HCT116 (cell line): ENCODE results near the gene PPP1R12B. TPM values are rescaled to one million over a fixed set of nuclear protein-coding genes. Genes with fewer than 3 reads are reported as not detected.
"Not testable (repeated sequence)": the region's sequence is repeated elsewhere in the genome, so short reads cannot be mapped to it uniquely, and the experiment has no call there.

Experiments used
- ATAC-seq: fragments of 200-7000 bp; cut with Tn5 transposase; 2 replicates; pipeline ENCODE4 v1.9.1; 2020; ENCODE audit warnings: mild to moderate bottlenecking, moderate library complexity
- BruUV-seq: library from RNA; stranded (reverse); fragments of 400-500 nt; replicated peaks from 2 replicates; lab custom pipeline; 2021; lab: Mats Ljungman, UMichigan
- CTCF ChIA-PET: fragments of 300-600 bp; sonication (Branson Sonifier 250); formaldehyde crosslinking; loops from one replicate; lab custom pipeline; 2021; ENCODE audit warnings: antibody characterized with exemption; lab: Charles Lee
- POLR2A ChIA-PET: fragments of 300-600, 350-600 bp; sonication (Branson Sonifier 250); formaldehyde crosslinking; loops from one replicate; lab custom pipeline; 2021; ENCODE audit warnings: antibody characterized with exemption; lab: Charles Lee
- RAD21 ChIA-PET, 2 experiments: fragments of 300-600 bp; sonication (Branson Sonifier 250); formaldehyde crosslinking; loops; one replicate each; lab custom pipeline; 2023; ENCODE audit warnings: low total read pairs in 2 of 2; ENCODE audit not compliant: uncharacterized antibody in 2 of 2, unreplicated experiment in 2 of 2, low non-redundant PET in 1 of 2; lab: Charles Lee
- DNase-seq: peaks from one replicate; pipeline ENCODE4 v3.0.0-alpha.2; 2010; ENCODE audit warnings: low read depth, low spot score
- H2AFZ ChIP-seq: fragments of 200-600 bp; shearing (Covaris generic), sonication (generic); 2 replicates; pipeline ENCODE4 v1.6.1; 2017; ENCODE audit warnings: low read depth, mixed run types, mixed read lengths, antibody characterized with exemption, low read length; ENCODE audit not compliant: poor library complexity, severe bottlenecking
- H3K27ac ChIP-seq: 2 replicates; pipeline ENCODE4 v1.5.1; 2012; ENCODE audit warnings: low read depth, low read length
- H3K27me3 ChIP-seq: fragments of 200-600 bp; sonication (generic); 2 replicates; pipeline ENCODE4 v1.6.1; 2016; ENCODE audit warnings: mixed run types, low read length, mixed read lengths; ENCODE audit not compliant: insufficient read depth
- H3K36me3 ChIP-seq, 2 experiments: fragments of 200-500 bp in 1 of 2; fragments of 200-600 bp in 1 of 2; sonication (Bioruptor generic) in 1 of 2; sonication (generic) in 1 of 2; 2 replicates each; pipeline versions ENCODE4 v1.5.1 to v1.6.1; 2014 to 2016; ENCODE audit warnings: low read length in 2 of 2, inconsistent platforms in 1 of 2, mixed read lengths in 1 of 2, mixed run types in 1 of 2; ENCODE audit not compliant: insufficient read depth in 2 of 2, control insufficient read depth in 1 of 2
- H3K4me1 ChIP-seq, 2 experiments: fragments of 200-600 bp in 1 of 2; sonication (generic) in 1 of 2; 2 replicates each; pipeline versions ENCODE4 v1.5.1 to v1.6.1; 2012 to 2017; ENCODE audit warnings: low read length in 2 of 2, inconsistent platforms in 1 of 2, mild to moderate bottlenecking in 1 of 2, mixed read lengths in 1 of 2, mixed run types in 1 of 2, moderate library complexity in 1 of 2; ENCODE audit not compliant: insufficient read depth in 2 of 2, control insufficient read depth in 1 of 2
- H3K4me2 ChIP-seq: fragments of 200-600 bp; sonication (generic); 2 replicates; pipeline ENCODE4 v1.6.1; 2017; ENCODE audit warnings: mixed run types, low read length, mixed read lengths
- H3K4me3 ChIP-seq, 2 experiments: fragments of 200-600 bp in 1 of 2; sonication (generic) in 1 of 2; replicated peaks in 1 of 2; 2 replicates each; pipeline ENCODE4 v1.5.1; 2011 to 2016; ENCODE audit warnings: low read length in 2 of 2, control low read depth in 1 of 2, low read depth in 1 of 2, mild to moderate bottlenecking in 1 of 2, mixed read lengths in 1 of 2, mixed run types in 1 of 2
- H3K79me2 ChIP-seq: fragments of 200-600 bp; sonication (generic); 2 replicates; pipeline ENCODE4 v1.6.1; 2017; ENCODE audit warnings: mild to moderate bottlenecking, mixed run types, low read length, moderate library complexity, mixed read lengths; ENCODE audit not compliant: insufficient read depth
- H3K9ac ChIP-seq: fragments of 200-600 bp; sonication (generic); 2 replicates; pipeline ENCODE4 v1.6.1; 2016; ENCODE audit warnings: low read length, mixed read lengths
- H3K9me2 ChIP-seq: fragments of 200-600 bp; sonication (generic), shearing (Covaris generic); 2 replicates; pipeline ENCODE4 v1.6.1; 2017; ENCODE audit warnings: mixed run types, mild to moderate bottlenecking, moderate library complexity; ENCODE audit not compliant: insufficient read depth
- H3K9me3 ChIP-seq, 2 experiments: fragments of 200-500 bp in 1 of 2; fragments of 200-600 bp in 1 of 2; sonication (Bioruptor generic) in 1 of 2; sonication (generic) in 1 of 2; 2 replicates each; pipeline ENCODE4 v1.6.1; 2014 to 2017; ENCODE audit warnings: low read length in 2 of 2, mixed read lengths in 2 of 2, inconsistent platforms in 1 of 2, low read depth in 1 of 2, mild to moderate bottlenecking in 1 of 2, mixed run types in 1 of 2, moderate library complexity in 1 of 2; ENCODE audit not compliant: control insufficient read depth in 1 of 2, insufficient read depth in 1 of 2
- H4K20me1 ChIP-seq: fragments of 200-600 bp; sonication (generic), shearing (Covaris generic); 2 replicates; pipeline ENCODE4 v1.6.1; 2017; ENCODE audit warnings: mixed run types, mild to moderate bottlenecking, moderate library complexity; ENCODE audit not compliant: insufficient read depth
- CBX3 ChIP-seq: IDR thresholded peaks from 2 replicates; pipeline ENCODE4 v1.6.1; 2012; ENCODE audit warnings: low read depth
- CEBPB ChIP-seq: IDR thresholded peaks from 2 replicates; pipeline ENCODE4 v1.6.1; 2012; ENCODE audit warnings: low read depth
- EGR1 ChIP-seq: IDR thresholded peaks from 2 replicates; pipeline ENCODE4 v1.6.1; 2012; ENCODE audit warnings: low read depth
- FOSL1 ChIP-seq: IDR thresholded peaks from 2 replicates; pipeline ENCODE4 v1.6.1; 2012; ENCODE audit warnings: low read depth
- JUND ChIP-seq: IDR thresholded peaks from 2 replicates; pipeline ENCODE4 v1.6.1; 2012
- POLR2A ChIP-seq: IDR thresholded peaks from 2 replicates; pipeline ENCODE4 v1.7.0; 2011; ENCODE audit warnings: borderline replicate concordance; ENCODE audit not compliant: insufficient read depth, insufficient read length; ENCODE audit errors: extremely low read depth
- POLR2AphosphoS5 ChIP-seq: IDR thresholded peaks from 2 replicates; pipeline ENCODE4 v1.6.1; 2011; ENCODE audit warnings: mild to moderate bottlenecking, low read depth, low read length, moderate library complexity
- SIN3A ChIP-seq: IDR thresholded peaks from 2 replicates; pipeline ENCODE4 v1.6.1; 2012; ENCODE audit warnings: low read depth
- intact Hi-C: fragments of 100-400 bp; cut with micrococcal nuclease; formaldehyde crosslinking; loops from 2 replicates; pipeline ENCODE4 v1.10.0; 2022
- total RNA-seq: library from RNA; stranded (reverse); gene quantifications from one replicate; pipeline ENCODE4 v1.2.1, GENCODE V29; 2021; ENCODE audit not compliant: unreplicated experiment
- TF ChIP-seq, protein P1 (sequence below): IDR thresholded peaks from 2 replicates; pipeline ENCODE4 v1.6.1; 2012
- TF ChIP-seq, protein P2 (sequence below), 3 experiments: fragments of 200-600 bp in 1 of 3; sonication (generic) in 1 of 3; IDR thresholded peaks in 2 of 3; conservative IDR thresholded peaks in 1 of 3; 2 replicates each; pipeline ENCODE4 v1.5.1; 2012 to 2017; ENCODE audit warnings: low read depth in 2 of 3, low read length in 2 of 3, antibody characterized with exemption in 1 of 3, borderline replicate concordance in 1 of 3, control low read depth in 1 of 3, mild to moderate bottlenecking in 1 of 3, mixed read lengths in 1 of 3, mixed run types in 1 of 3, moderate library complexity in 1 of 3; ENCODE audit not compliant: insufficient read depth in 1 of 3

PPP1R12B gene
- total RNA-seq, 1 experiment from 2014 or later = 14.3 TPM

DNA sequence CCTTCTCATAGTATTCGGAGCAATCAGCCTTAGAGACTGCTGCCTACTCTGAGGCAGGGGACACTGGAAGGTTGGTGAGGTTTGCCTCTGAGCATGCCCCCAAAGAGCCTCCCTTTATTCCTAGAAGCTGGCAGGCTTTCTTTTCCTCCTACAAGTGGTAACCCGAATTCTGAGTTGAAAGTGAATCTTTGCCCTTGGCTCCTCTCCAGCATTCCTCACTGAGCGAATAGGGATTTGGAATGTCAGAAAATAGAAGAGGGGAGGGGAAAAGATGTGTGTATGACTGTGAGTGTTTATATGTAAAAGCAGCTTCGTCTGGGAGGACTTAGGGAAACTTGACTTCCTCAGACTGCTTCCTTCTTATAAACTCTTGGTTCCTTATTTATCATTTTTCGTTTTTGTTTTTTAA lies 190.7 kb downstream of the PPP1R12B start:
- H3K9me3 ChIP-seq, BruUV-seq, H2AFZ ChIP-seq, ATAC-seq, DNase-seq, H4K20me1 ChIP-seq, H3K27me3 ChIP-seq, H3K79me2 ChIP-seq, H3K36me3 ChIP-seq, H3K4me2 ChIP-seq, H3K9ac ChIP-seq, CTCF ChIA-PET, H3K4me1 ChIP-seq, H3K27ac ChIP-seq, POLR2A ChIA-PET, RAD21 ChIA-PET, H3K4me3 ChIP-seq, intact Hi-C loops, H3K9me2 ChIP-seq: not testable (repeated sequence)

DNA sequence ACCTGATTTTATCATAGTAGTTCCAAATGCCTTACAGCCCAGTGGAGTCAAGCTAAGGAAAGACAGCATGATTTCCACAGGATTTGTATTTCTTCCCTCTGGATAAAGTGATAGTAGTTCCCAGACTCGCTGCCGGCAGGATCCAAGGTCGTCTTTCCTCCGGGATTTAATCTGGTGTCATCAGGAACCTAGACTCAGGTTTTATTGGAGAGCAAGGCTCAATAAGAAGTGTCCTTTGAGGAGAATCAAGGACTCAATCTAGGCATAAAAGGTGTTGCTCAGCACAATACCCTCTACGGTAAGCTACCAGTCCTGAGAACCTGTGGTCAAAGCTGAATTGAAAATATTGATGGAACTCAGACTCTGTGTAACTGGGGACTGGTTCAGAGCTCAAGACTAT lies 191.1 kb downstream of the PPP1R12B start:
- POLR2A ChIA-PET, CTCF ChIA-PET, H3K9ac ChIP-seq: not testable (repeated sequence)

DNA sequence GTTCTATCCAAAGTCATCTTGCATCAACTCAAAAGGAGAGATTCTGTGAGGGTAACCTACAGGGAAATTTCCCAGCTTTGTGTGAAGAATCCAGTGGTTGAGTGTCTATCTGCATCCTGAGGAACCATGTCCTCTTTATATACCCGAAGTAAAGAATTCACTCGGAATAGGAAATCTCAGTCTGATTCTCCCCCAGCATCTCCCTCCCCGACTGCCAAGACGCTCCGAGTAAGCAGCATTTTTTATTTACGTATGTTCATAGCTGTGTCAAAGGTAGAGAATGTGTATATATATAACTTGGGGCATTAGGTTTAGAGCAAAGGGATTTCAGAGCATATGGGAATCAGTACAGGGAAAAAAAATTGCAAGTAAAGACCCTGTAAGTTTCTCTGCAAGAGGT lies 191.5 kb downstream of the PPP1R12B start:
- H3K9me2 ChIP-seq = no peaks in the 10 kb centered on the region
- BruUV-seq = no TSS peak
- no peak overlapping the region for H3K27ac ChIP-seq
- H3K36me3 ChIP-seq = no peaks in the 10 kb centered on the region
- no peaks in the 10 kb centered on the region for H4K20me1 ChIP-seq
- ChIA-PET POLR2A (no interaction called here), CTCF (no interaction called here), RAD21 (no interaction called here)
- H3K4me3 ChIP-seq = no peak overlapping the region
- intact Hi-C loops = no loop called here
- H3K4me2 ChIP-seq = no peak overlapping the region
- DNase-seq (no peak), ATAC-seq (no peak)
- no peak overlapping the region for H3K9ac ChIP-seq
- no peak overlapping the region for H2AFZ ChIP-seq
- no peaks in the 10 kb centered on the region for H3K9me3 ChIP-seq
- no peaks in the 10 kb centered on the region for H3K27me3 ChIP-seq
- H3K79me2 ChIP-seq = no peaks in the 10 kb centered on the region
- H3K4me1 ChIP-seq = no peaks in the 10 kb centered on the region
- TF ChIP-seq FOSL1 (no peak), POLR2AphosphoS5 (no peak), SIN3A (no peak), POLR2A (no peak), CEBPB (no peak), CBX3 (no peak), EGR1 (no peak), JUND (no peak)
- TF ChIP-seq, protein P1, sequence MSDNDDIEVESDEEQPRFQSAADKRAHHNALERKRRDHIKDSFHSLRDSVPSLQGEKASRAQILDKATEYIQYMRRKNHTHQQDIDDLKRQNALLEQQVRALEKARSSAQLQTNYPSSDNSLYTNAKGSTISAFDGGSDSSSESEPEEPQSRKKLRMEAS = no peak
- TF ChIP-seq, protein P2, sequence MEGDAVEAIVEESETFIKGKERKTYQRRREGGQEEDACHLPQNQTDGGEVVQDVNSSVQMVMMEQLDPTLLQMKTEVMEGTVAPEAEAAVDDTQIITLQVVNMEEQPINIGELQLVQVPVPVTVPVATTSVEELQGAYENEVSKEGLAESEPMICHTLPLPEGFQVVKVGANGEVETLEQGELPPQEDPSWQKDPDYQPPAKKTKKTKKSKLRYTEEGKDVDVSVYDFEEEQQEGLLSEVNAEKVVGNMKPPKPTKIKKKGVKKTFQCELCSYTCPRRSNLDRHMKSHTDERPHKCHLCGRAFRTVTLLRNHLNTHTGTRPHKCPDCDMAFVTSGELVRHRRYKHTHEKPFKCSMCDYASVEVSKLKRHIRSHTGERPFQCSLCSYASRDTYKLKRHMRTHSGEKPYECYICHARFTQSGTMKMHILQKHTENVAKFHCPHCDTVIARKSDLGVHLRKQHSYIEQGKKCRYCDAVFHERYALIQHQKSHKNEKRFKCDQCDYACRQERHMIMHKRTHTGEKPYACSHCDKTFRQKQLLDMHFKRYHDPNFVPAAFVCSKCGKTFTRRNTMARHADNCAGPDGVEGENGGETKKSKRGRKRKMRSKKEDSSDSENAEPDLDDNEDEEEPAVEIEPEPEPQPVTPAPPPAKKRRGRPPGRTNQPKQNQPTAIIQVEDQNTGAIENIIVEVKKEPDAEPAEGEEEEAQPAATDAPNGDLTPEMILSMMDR (IDR thresholded peaks at IDR 0.05 in 2 of 3, conservative IDR thresholded peaks at IDR 0.05 in 1 of 3; ENCODE audit: borderline replicate concordance in 1 of 3, insufficient read depth in 1 of 3, low read depth in 2 of 3, low read length in 2 of 3) = no peak

More for the DNA sequence above, 191.1 kb downstream of the PPP1R12B start:
- H3K79me2 ChIP-seq, DNase-seq, H3K27ac ChIP-seq, ATAC-seq, H3K4me1 ChIP-seq, RAD21 ChIA-PET, H3K36me3 ChIP-seq, H3K4me2 ChIP-seq, intact Hi-C loops, H4K20me1 ChIP-seq, H3K9me3 ChIP-seq, H3K9me2 ChIP-seq, BruUV-seq, H2AFZ ChIP-seq, H3K27me3 ChIP-seq, H3K4me3 ChIP-seq: not testable (repeated sequence)
